Keratinocyte (primary cell): ENCODE results near the gene ARHGEF28. TPM values are rescaled to one million over a fixed set of nuclear protein-coding genes. Genes with fewer than 3 reads are reported as not detected.

ENCODE experiments used
- DNase-seq: peaks from one replicate; pipeline ENCODE4 v3.0.0-alpha.2; 2011; ENCODE audit warnings: low read depth, missing footprints, low spot score
- FAIRE-seq: peaks from 2 replicates; lab custom pipeline; 2011; peaks lifted over from hg19 to GRCh38; lab: Jason Lieb, UNC
- H2AFZ ChIP-seq: 2 replicates; pipeline ENCODE4 v1.6.0; 2012; ENCODE audit warnings: low read length, control low read depth, inconsistent platforms; ENCODE audit not compliant: control insufficient read depth
- H3K27ac ChIP-seq: 2 replicates; pipeline ENCODE4 v1.5.1; 2011; ENCODE audit warnings: low read length; ENCODE audit not compliant: control insufficient read depth, insufficient read depth
- H3K27me3 ChIP-seq: 3 replicates; pipeline ENCODE4 v1.6.0; 2011; ENCODE audit warnings: low read length; ENCODE audit not compliant: control insufficient read depth, insufficient read depth; ENCODE audit errors: extremely low read depth
- H3K36me3 ChIP-seq, 2 experiments: 2 replicates in 1 of 2; 3 replicates in 1 of 2; pipeline ENCODE4 v1.5.1; 2011; ENCODE audit warnings: low read length in 2 of 2, mild to moderate bottlenecking in 1 of 2; ENCODE audit not compliant: control insufficient read depth in 2 of 2, insufficient read depth in 2 of 2; ENCODE audit errors: extremely low read depth in 1 of 2
- H3K4me1 ChIP-seq: 3 replicates; pipeline ENCODE4 v1.5.1; 2011; ENCODE audit warnings: low read length; ENCODE audit not compliant: control insufficient read depth, insufficient read depth; ENCODE audit errors: extremely low read depth
- H3K4me2 ChIP-seq: 3 replicates; pipeline ENCODE4 v1.6.0; 2011; ENCODE audit warnings: low read depth, low read length; ENCODE audit not compliant: control insufficient read depth, insufficient read depth; ENCODE audit errors: extremely low read depth
- H3K4me3 ChIP-seq, 3 experiments: fragments of 200-600 bp in 1 of 3; sonication (generic) in 1 of 3; 2 replicates in 2 of 3; 3 replicates in 1 of 3; pipeline ENCODE4 v1.5.1; 2011 to 2016; ENCODE audit warnings: low read length in 3 of 3, mild to moderate bottlenecking in 3 of 3, control low read depth in 2 of 3, inconsistent platforms in 1 of 3, low read depth in 1 of 3, mixed read lengths in 1 of 3, mixed run types in 1 of 3, moderate library complexity in 1 of 3; ENCODE audit not compliant: control insufficient read depth in 2 of 3, insufficient read depth in 2 of 3; ENCODE audit errors: extremely low read depth in 1 of 3
- H3K79me2 ChIP-seq: 2 replicates; pipeline ENCODE4 v1.6.0; 2012; ENCODE audit warnings: low read length; ENCODE audit not compliant: control insufficient read depth, insufficient read depth
- H3K9ac ChIP-seq: 3 replicates; pipeline ENCODE4 v1.6.0; 2011; ENCODE audit warnings: low read length; ENCODE audit not compliant: control insufficient read depth, insufficient read depth; ENCODE audit errors: extremely low read depth
- H3K9me1 ChIP-seq: 3 replicates; pipeline ENCODE4 v1.6.0; 2011; ENCODE audit warnings: low read length; ENCODE audit not compliant: control insufficient read depth, insufficient read depth; ENCODE audit errors: extremely low read depth
- H3K9me3 ChIP-seq: 2 replicates; pipeline ENCODE4 v1.5.1; 2012; ENCODE audit warnings: low read depth, low read length; ENCODE audit not compliant: control insufficient read depth
- H4K20me1 ChIP-seq: 3 replicates; pipeline ENCODE4 v1.6.0; 2011; ENCODE audit warnings: low read length; ENCODE audit not compliant: control insufficient read depth, insufficient read depth; ENCODE audit errors: extremely low read depth
- EZH2 ChIP-seq: IDR thresholded peaks from one replicate; pipeline ENCODE4 v1.6.1; 2012; ENCODE audit warnings: inconsistent platforms, mild to moderate bottlenecking, low read length, moderate library complexity
- dilution Hi-C: fragments of 300-500 bp; cut with MboI; formaldehyde crosslinking; loops from one replicate; pipeline ENCODE4 v1.7.0; 2020; ENCODE audit warnings: low sequenced_read_pairs; ENCODE audit not compliant: extremely low pct_ligation_motif_present
- polyA plus RNA-seq, 5 experiments: library from polyadenylated mRNA; depleted of rRNA in 3 of 5; stranded (reverse) in 3 of 5; stranded (forward) in 1 of 5; unstranded in 1 of 5; fragments of >200 nt; gene quantifications; 1 replicate in 1 of 5; 2 replicates in 3 of 5; 3 replicates in 1 of 5; pipeline versions ENCODE4 v1.2.1 to v1.2.3, GENCODE V29; 2011 to 2012; ENCODE audit warnings: missing spikeins in 2 of 5, low read depth in 1 of 5, low replicate concordance in 1 of 5
- TF ChIP-seq, protein P1 (sequence below), 3 experiments: IDR thresholded peaks in 1 of 3; conservative IDR thresholded peaks in 1 of 3; optimal IDR thresholded peaks in 1 of 3; 2 replicates in 2 of 3; 3 replicates in 1 of 3; pipeline versions ENCODE3 to v1.5.1; 2011; ENCODE audit warnings: low read length in 3 of 3, mild to moderate bottlenecking in 3 of 3, moderate library complexity in 2 of 3, control low read depth in 1 of 3, inconsistent platforms in 1 of 3; ENCODE audit not compliant: insufficient read depth in 2 of 3; ENCODE audit errors: extremely low read depth in 1 of 3

ARHGEF28 gene
- polyA plus RNA-seq, 1 donor (not counting 4 experiments of a cell fraction or from before 2014, with no cell fraction given) = 31.6 TPM

DNA sequence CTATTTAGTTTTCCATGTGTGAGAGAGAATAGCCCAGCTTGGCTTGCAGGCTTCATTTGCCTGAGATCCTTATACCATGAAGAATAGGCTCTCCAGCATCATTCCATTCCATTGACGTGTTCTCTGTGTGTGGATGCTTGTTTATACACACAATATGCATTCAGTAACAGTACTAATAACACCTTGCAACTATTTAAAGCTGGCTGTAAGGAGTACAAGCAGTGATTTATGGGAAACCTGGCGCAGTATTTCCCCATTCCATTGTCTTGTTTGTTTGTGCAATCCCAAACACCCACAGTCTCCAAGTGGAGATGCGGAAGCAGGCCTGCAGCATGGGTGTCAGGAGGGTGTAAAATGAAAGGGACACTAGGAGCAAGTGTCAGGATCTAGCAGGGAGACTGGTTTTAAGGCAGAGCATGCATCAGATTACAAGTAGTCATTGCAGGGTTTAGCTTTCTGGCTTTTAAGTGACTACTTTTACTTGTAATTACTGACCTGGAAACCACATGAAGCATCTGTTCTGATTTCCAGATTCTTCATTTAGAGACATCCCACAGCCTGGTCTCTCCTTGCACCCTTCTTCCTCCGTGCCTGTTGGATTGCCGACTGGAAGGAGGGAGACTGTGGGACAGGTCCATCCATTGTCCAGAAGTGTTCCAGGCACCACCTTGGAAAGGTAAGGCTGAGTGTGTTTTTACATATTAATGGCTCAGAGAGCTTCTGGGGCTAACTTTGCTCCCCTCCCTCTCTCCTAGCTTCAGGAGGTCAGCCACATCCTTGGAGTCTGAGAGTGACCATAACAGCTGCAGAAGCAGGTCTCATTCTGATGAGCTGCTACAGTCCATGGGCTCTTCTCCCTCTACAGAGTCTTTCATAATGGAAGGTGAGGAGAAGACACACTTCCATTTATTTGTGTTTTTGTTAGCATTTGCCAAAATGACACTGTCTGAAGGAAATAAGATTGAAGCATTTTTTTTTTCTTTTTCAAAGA, 241.6 kb downstream of the ARHGEF28 start:
- Histone ChIP-seq H3K4me2 (no peak overlapping the region), H3K4me1 (no peaks in the 10 kb centered on the region), H3K9me3 (no peaks in the 10 kb centered on the region), H3K36me3 (peaks cover 36 to 41% of the 10 kb centered on the region in 2 experiments), H2AFZ (no peak overlapping the region), H3K4me3 (no peak overlapping the region), H3K9ac (no peak overlapping the region), H3K79me2 (peaks cover 8% of the 10 kb centered on the region), H3K9me1 (no peaks in the 10 kb centered on the region), H3K27ac (no peak overlapping the region), H4K20me1 (no peaks in the 10 kb centered on the region), H3K27me3 (no peaks in the 10 kb centered on the region)
- dilution Hi-C loops = no loop called here
- FAIRE-seq = peak; percentile 9
- TF ChIP-seq, protein P1, sequence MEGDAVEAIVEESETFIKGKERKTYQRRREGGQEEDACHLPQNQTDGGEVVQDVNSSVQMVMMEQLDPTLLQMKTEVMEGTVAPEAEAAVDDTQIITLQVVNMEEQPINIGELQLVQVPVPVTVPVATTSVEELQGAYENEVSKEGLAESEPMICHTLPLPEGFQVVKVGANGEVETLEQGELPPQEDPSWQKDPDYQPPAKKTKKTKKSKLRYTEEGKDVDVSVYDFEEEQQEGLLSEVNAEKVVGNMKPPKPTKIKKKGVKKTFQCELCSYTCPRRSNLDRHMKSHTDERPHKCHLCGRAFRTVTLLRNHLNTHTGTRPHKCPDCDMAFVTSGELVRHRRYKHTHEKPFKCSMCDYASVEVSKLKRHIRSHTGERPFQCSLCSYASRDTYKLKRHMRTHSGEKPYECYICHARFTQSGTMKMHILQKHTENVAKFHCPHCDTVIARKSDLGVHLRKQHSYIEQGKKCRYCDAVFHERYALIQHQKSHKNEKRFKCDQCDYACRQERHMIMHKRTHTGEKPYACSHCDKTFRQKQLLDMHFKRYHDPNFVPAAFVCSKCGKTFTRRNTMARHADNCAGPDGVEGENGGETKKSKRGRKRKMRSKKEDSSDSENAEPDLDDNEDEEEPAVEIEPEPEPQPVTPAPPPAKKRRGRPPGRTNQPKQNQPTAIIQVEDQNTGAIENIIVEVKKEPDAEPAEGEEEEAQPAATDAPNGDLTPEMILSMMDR (optimal IDR thresholded peaks at IDR 0.05 in 1 of 3, IDR thresholded peaks at IDR 0.05 in 1 of 3, conservative IDR thresholded peaks at IDR 0.05 in 1 of 3; ENCODE audit: extremely low read depth in 1 of 3, insufficient read depth in 2 of 3, low read length in 3 of 3) = no peak
- TF ChIP-seq EZH2 = no peak
- no peak for DNase-seq

DNA sequence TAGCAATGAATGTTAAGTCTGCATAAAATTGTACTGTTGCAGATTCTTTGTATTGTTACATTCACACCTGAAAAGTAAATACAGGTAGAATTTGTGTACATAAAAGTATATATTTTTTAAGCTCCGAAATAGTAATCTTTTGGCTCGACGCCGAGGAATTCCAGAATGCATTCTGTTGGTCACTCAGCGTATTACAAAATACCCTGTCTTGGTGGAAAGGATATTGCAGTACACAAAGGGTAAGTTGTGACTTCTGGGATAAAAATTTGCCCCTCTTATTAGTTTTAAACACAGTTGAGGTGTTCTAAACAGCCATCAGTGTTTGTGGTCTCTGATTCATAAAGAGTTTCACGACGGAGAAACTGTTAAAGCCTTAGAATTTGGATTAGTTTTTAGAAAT, 257.6 kb downstream of the ARHGEF28 start:
- no peak overlapping the region for H2AFZ ChIP-seq
- H3K4me3 ChIP-seq = no peak overlapping the region
- no peaks in the 10 kb centered on the region for H3K27me3 ChIP-seq
- H3K4me2 ChIP-seq = no peak overlapping the region
- dilution Hi-C loops = no loop called here
- H3K4me1 ChIP-seq = no peaks in the 10 kb centered on the region
- peaks cover 3% of the 10 kb centered on the region for H3K79me2 ChIP-seq
- peaks cover 19 to 27% of the 10 kb centered on the region in 2 experiments for H3K36me3 ChIP-seq
- no peak for FAIRE-seq
- DNase-seq = no peak
- TF ChIP-seq, protein P1 (optimal IDR thresholded peaks at IDR 0.05 in 1 of 3, IDR thresholded peaks at IDR 0.05 in 1 of 3, conservative IDR thresholded peaks at IDR 0.05 in 1 of 3; ENCODE audit: extremely low read depth in 1 of 3, insufficient read depth in 2 of 3, low read length in 3 of 3) = no peak
- no peak for TF ChIP-seq EZH2
- H3K9ac ChIP-seq = no peak overlapping the region
- no peaks in the 10 kb centered on the region for H3K9me3 ChIP-seq
- no peak overlapping the region for H3K27ac ChIP-seq
- H3K9me1 ChIP-seq = no peaks in the 10 kb centered on the region
- no peaks in the 10 kb centered on the region for H4K20me1 ChIP-seq
